HEK293 (cell line): ENCODE results near the gene ADGRF4.

Experiments
- CTCF ChIA-PET: fragments of 350-600 bp; formaldehyde crosslinking; extraction: SDS; loops from one replicate; lab custom pipeline; 2021; ENCODE audit warnings: antibody characterized with exemption; lab: Yijun Ruan, JAX
- POLR2A ChIA-PET: fragments of 300-600 bp; formaldehyde crosslinking; extraction: SDS; loops from one replicate; lab custom pipeline; 2020; ENCODE audit warnings: antibody characterized with exemption, inconsistent platforms; lab: Yijun Ruan, JAX
- H3K27ac ChIP-seq: fragments of 200-500 bp; sonication (Bioruptor generic); 2 replicates; pipeline ENCODE4 v1.5.1; 2014; ENCODE audit warnings: low read depth, low read length, control low read depth, inconsistent platforms; ENCODE audit errors: extremely low read depth
- H3K36me3 ChIP-seq, 2 experiments: fragments of 200-500 bp in 1 of 2; sonication (Bioruptor generic) in 1 of 2; 1 replicate in 1 of 2; 2 replicates in 1 of 2; pipeline ENCODE4 v1.5.1; 2014 to 2017; ENCODE audit warnings: inconsistent platforms in 2 of 2, low read length in 2 of 2; ENCODE audit not compliant: control insufficient read depth in 2 of 2, insufficient read depth in 1 of 2
- H3K4me1 ChIP-seq: fragments of 200-500 bp; sonication (Bioruptor generic); 2 replicates; pipeline ENCODE4 v1.5.1; 2014; ENCODE audit warnings: mild to moderate bottlenecking, low read length, inconsistent platforms; ENCODE audit not compliant: control insufficient read depth, insufficient read depth
- H3K4me3 ChIP-seq: 2 replicates; pipeline ENCODE4 v1.5.1; 2011; ENCODE audit warnings: low read depth, mild to moderate bottlenecking, control low read depth, low read length, moderate library complexity
- H3K9me3 ChIP-seq: fragments of 200-500 bp; sonication (Bioruptor generic); 2 replicates; pipeline ENCODE4 v1.5.1; 2014; ENCODE audit warnings: low read depth, low read length, inconsistent platforms; ENCODE audit not compliant: control insufficient read depth, insufficient read depth
- OSR2 ChIP-seq: fragments of 450-650 bp; formaldehyde crosslinking; IDR thresholded peaks from 2 replicates; pipeline ENCODE4 v1.5.1; 2016; ENCODE audit warnings: missing biosample characterization, missing genetic modification characterization
- YY1 ChIP-seq: fragments of 450-650 bp; formaldehyde crosslinking; IDR thresholded peaks from 2 replicates; pipeline ENCODE4 v1.5.1; 2018; ENCODE audit warnings: missing biosample characterization, missing genetic modification characterization
- ZNF211 ChIP-seq: fragments of 450-650 bp; formaldehyde crosslinking; IDR thresholded peaks from 2 replicates; pipeline ENCODE4 v1.5.1; 2016; ENCODE audit warnings: low read depth, missing biosample characterization, missing genetic modification characterization
- ZNF23 ChIP-seq: fragments of 450-650 bp; formaldehyde crosslinking; IDR thresholded peaks from 2 replicates; pipeline ENCODE4 v1.5.1; 2016; ENCODE audit warnings: missing biosample characterization, missing genetic modification characterization, borderline replicate concordance
- ZNF274 ChIP-seq, 2 experiments: fragments of 200-500 bp in 1 of 2; fragments of 450-650 bp in 1 of 2; sonication (Bioruptor generic) in 1 of 2; formaldehyde crosslinking in 1 of 2; IDR thresholded peaks; 2 replicates each; pipeline versions ENCODE4 v1.5.1 to v1.6.1; 2014 to 2016; ENCODE audit warnings: borderline replicate concordance in 1 of 2, inconsistent platforms in 1 of 2, low read length in 1 of 2, missing biosample characterization in 1 of 2, missing genetic modification characterization in 1 of 2
- ZNF366 ChIP-seq: fragments of 450-650 bp; formaldehyde crosslinking; conservative IDR thresholded peaks from 2 replicates; pipeline ENCODE4 v1.5.1; 2016; ENCODE audit warnings: missing biosample characterization, missing genetic modification characterization
- ZNF391 ChIP-seq: fragments of 450-650 bp; formaldehyde crosslinking; IDR thresholded peaks from 2 replicates; pipeline ENCODE4 v1.5.1; 2016; ENCODE audit warnings: low read depth, missing biosample characterization, missing genetic modification characterization, borderline replicate concordance
- ZNF473 ChIP-seq: fragments of 450-650 bp; formaldehyde crosslinking; IDR thresholded peaks from 2 replicates; pipeline ENCODE4 v1.5.1; 2017; ENCODE audit warnings: missing biosample characterization, missing genetic modification characterization
- ZNF544 ChIP-seq: fragments of 450-650 bp; formaldehyde crosslinking; IDR thresholded peaks from 2 replicates; pipeline ENCODE4 v1.5.0; 2017; ENCODE audit warnings: missing biosample characterization, missing genetic modification characterization
- ZNF585B ChIP-seq: fragments of 450-650 bp; formaldehyde crosslinking; IDR thresholded peaks from 2 replicates; pipeline ENCODE4 v1.5.1; 2016; ENCODE audit warnings: missing biosample characterization, missing genetic modification characterization
- ZNF623 ChIP-seq: fragments of 450-650 bp; formaldehyde crosslinking; IDR thresholded peaks from 2 replicates; pipeline ENCODE4 v1.5.1; 2016; ENCODE audit warnings: missing biosample characterization, missing genetic modification characterization
- ZNF626 ChIP-seq: fragments of 450-650 bp; sonication (Bioruptor Pico); formaldehyde crosslinking; IDR thresholded peaks from 2 replicates; pipeline ENCODE4 v1.5.1; 2018; ENCODE audit warnings: missing biosample characterization, missing genetic modification characterization, inconsistent platforms
- ZNF670 ChIP-seq: fragments of 450-650 bp; formaldehyde crosslinking; IDR thresholded peaks from 2 replicates; pipeline ENCODE4 v1.5.1; 2016; ENCODE audit warnings: missing biosample characterization, missing genetic modification characterization, low read depth
- ZNF701 ChIP-seq: fragments of 450-650 bp; formaldehyde crosslinking; IDR thresholded peaks from 2 replicates; pipeline ENCODE4 v1.5.1; 2016; ENCODE audit warnings: missing biosample characterization, missing genetic modification characterization
- ZNF843 ChIP-seq: fragments of 450-650 bp; formaldehyde crosslinking; IDR thresholded peaks from 2 replicates; pipeline ENCODE4 v1.5.1; 2016; ENCODE audit warnings: missing biosample characterization, missing genetic modification characterization
- TF ChIP-seq, protein P1 (sequence below): fragments of 450-650 bp; formaldehyde crosslinking; IDR thresholded peaks from 2 replicates; pipeline ENCODE4 v1.5.1; 2016; ENCODE audit warnings: missing biosample characterization, missing genetic modification characterization
- TF ChIP-seq, protein P2 (sequence below): fragments of 450-650 bp; formaldehyde crosslinking; IDR thresholded peaks from 2 replicates; pipeline ENCODE4 v1.5.1; 2016; ENCODE audit warnings: missing biosample characterization, missing genetic modification characterization
- TF ChIP-seq, protein P3 (sequence below): fragments of 450-650 bp; formaldehyde crosslinking; IDR thresholded peaks from 2 replicates; pipeline ENCODE4 v1.5.1; 2016; ENCODE audit warnings: missing biosample characterization, missing genetic modification characterization
- TF ChIP-seq, protein P4 (sequence below): fragments of 450-650 bp; formaldehyde crosslinking; IDR thresholded peaks from 2 replicates; pipeline ENCODE4 v1.5.1; 2016; ENCODE audit warnings: missing biosample characterization, missing genetic modification characterization, borderline replicate concordance
- TF ChIP-seq, protein P5 (sequence below): fragments of 450-650 bp; IDR thresholded peaks from 2 replicates; pipeline ENCODE4 v1.5.1; 2018; ENCODE audit warnings: missing biosample characterization, missing genetic modification characterization

ADGRF4 gene

DNA sequence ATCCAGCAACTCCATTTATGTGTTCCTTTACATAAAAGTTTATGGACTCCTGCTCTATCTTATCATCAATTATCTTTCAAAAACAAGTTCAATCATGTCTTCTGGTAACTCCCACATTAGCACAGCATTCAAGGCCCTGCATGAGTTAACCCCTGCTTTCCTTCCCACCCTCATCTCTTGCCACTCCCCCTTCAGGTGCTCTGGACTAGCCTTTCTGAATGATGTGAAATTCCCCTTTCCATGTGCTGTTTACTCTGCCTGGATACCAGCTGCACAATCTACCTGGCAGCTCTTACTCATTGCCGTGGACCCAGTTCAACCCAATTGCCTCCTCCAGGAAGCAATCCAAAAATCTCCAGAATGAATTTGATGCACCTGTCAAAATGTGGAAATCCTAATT lies 11.9 kb downstream of the ADGRF4 start:
- Histone ChIP-seq H3K27ac (no peak overlapping the region), H3K4me1 (no peaks in the 10 kb centered on the region), H3K9me3 (no peaks in the 10 kb centered on the region), H3K4me3 (no peak overlapping the region), H3K36me3 (no peaks in the 10 kb centered on the region)
- POLR2A ChIA-PET, result no interaction called here
- TF ChIP-seq, protein P1, sequence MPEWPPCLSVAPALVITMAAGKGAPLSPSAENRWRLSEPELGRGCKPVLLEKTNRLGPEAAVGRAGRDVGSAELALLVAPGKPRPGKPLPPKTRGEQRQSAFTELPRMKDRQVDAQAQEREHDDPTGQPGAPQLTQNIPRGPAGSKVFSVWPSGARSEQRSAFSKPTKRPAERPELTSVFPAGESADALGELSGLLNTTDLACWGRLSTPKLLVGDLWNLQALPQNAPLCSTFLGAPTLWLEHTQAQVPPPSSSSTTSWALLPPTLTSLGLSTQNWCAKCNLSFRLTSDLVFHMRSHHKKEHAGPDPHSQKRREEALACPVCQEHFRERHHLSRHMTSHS, result no peak
- TF ChIP-seq, protein P2, sequence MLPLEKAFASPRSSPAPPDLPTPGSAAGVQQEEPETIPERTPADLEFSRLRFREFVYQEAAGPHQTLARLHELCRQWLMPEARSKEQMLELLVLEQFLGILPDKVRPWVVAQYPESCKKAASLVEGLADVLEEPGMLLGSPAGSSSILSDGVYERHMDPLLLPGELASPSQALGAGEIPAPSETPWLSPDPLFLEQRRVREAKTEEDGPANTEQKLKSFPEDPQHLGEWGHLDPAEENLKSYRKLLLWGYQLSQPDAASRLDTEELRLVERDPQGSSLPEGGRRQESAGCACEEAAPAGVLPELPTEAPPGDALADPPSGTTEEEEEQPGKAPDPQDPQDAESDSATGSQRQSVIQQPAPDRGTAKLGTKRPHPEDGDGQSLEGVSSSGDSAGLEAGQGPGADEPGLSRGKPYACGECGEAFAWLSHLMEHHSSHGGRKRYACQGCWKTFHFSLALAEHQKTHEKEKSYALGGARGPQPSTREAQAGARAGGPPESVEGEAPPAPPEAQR (tag by site-specific recombination), result no peak
- TF ChIP-seq ZNF23 (tag by site-specific recombination), result no peak
- no peak for TF ChIP-seq ZNF544 (tag by site-specific recombination)
- no peak for TF ChIP-seq ZNF623 (tag by site-specific recombination)
- TF ChIP-seq ZNF626 (tag by site-specific recombination), result no peak
- no peak for TF ChIP-seq ZNF585B (tag by site-specific recombination)
- TF ChIP-seq ZNF391 (tag by site-specific recombination), result no peak
- TF ChIP-seq, protein P3, sequence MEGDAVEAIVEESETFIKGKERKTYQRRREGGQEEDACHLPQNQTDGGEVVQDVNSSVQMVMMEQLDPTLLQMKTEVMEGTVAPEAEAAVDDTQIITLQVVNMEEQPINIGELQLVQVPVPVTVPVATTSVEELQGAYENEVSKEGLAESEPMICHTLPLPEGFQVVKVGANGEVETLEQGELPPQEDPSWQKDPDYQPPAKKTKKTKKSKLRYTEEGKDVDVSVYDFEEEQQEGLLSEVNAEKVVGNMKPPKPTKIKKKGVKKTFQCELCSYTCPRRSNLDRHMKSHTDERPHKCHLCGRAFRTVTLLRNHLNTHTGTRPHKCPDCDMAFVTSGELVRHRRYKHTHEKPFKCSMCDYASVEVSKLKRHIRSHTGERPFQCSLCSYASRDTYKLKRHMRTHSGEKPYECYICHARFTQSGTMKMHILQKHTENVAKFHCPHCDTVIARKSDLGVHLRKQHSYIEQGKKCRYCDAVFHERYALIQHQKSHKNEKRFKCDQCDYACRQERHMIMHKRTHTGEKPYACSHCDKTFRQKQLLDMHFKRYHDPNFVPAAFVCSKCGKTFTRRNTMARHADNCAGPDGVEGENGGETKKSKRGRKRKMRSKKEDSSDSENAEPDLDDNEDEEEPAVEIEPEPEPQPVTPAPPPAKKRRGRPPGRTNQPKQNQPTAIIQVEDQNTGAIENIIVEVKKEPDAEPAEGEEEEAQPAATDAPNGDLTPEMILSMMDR (tag by site-specific recombination), result no peak
- TF ChIP-seq ZNF211 (tag by site-specific recombination), result no peak
- TF ChIP-seq YY1 (tag by site-specific recombination), result no peak
- 0 out of 2 replicates have a peak, but pooled peaks have one; percentile 41 for TF ChIP-seq ZNF843 (tag by site-specific recombination)
- TF ChIP-seq OSR2 (tag by site-specific recombination), result 0 out of 2 replicates have a peak, but pooled peaks have one; percentile 11
- TF ChIP-seq, protein P4, sequence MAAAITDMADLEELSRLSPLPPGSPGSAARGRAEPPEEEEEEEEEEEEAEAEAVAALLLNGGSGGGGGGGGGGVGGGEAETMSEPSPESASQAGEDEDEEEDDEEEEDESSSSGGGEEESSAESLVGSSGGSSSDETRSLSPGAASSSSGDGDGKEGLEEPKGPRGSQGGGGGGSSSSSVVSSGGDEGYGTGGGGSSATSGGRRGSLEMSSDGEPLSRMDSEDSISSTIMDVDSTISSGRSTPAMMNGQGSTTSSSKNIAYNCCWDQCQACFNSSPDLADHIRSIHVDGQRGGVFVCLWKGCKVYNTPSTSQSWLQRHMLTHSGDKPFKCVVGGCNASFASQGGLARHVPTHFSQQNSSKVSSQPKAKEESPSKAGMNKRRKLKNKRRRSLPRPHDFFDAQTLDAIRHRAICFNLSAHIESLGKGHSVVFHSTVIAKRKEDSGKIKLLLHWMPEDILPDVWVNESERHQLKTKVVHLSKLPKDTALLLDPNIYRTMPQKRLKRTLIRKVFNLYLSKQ, result no peak
- no peak for TF ChIP-seq ZNF670 (tag by site-specific recombination)
- TF ChIP-seq ZNF473, result no peak
- TF ChIP-seq ZNF366 (tag by site-specific recombination), result no peak
- TF ChIP-seq ZNF701 (tag by site-specific recombination), result peak; percentile 73; the same call in 1 of the 2 replicates
- TF ChIP-seq, protein P5, sequence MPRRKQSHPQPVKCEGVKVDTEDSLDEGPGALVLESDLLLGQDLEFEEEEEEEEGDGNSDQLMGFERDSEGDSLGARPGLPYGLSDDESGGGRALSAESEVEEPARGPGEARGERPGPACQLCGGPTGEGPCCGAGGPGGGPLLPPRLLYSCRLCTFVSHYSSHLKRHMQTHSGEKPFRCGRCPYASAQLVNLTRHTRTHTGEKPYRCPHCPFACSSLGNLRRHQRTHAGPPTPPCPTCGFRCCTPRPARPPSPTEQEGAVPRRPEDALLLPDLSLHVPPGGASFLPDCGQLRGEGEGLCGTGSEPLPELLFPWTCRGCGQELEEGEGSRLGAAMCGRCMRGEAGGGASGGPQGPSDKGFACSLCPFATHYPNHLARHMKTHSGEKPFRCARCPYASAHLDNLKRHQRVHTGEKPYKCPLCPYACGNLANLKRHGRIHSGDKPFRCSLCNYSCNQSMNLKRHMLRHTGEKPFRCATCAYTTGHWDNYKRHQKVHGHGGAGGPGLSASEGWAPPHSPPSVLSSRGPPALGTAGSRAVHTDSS (tag by site-specific recombination), result no peak
- no peak for TF ChIP-seq ZNF274 (IDR thresholded peaks at IDR 0.05; ENCODE audit: low read length)
- TF ChIP-seq ZNF274 (tag by site-specific recombination; IDR thresholded peaks at IDR 0.05; ENCODE audit: borderline replicate concordance), result no peak
- CTCF ChIA-PET, result no interaction called here
